Hindlimb muscle (tissue), 1 donor: ENCODE results near the gene RAB11FIP3. TPM values are rescaled to one million over a fixed set of nuclear protein-coding genes. Genes with fewer than 3 reads are reported as not detected.
A peak's percentile ranks its signal among the peaks of the same experiment; 100 is the strongest.
"Not testable (repeated sequence)": the region's sequence is repeated elsewhere in the genome, so short reads cannot be mapped to it uniquely, and the experiment has no call there.

ENCODE experiments used
- DNase-seq: peaks from one replicate; pipeline ENCODE4 v3.0.0-alpha.2; 2013
- polyA plus RNA-seq: library from polyadenylated mRNA; unstranded; fragments of 120-200 nt; gene quantifications from one replicate; pipeline ENCODE4 v1.2.1, GENCODE V29; 2013; ENCODE audit not compliant: insufficient read length

The RAB11FIP3 gene, protein sequence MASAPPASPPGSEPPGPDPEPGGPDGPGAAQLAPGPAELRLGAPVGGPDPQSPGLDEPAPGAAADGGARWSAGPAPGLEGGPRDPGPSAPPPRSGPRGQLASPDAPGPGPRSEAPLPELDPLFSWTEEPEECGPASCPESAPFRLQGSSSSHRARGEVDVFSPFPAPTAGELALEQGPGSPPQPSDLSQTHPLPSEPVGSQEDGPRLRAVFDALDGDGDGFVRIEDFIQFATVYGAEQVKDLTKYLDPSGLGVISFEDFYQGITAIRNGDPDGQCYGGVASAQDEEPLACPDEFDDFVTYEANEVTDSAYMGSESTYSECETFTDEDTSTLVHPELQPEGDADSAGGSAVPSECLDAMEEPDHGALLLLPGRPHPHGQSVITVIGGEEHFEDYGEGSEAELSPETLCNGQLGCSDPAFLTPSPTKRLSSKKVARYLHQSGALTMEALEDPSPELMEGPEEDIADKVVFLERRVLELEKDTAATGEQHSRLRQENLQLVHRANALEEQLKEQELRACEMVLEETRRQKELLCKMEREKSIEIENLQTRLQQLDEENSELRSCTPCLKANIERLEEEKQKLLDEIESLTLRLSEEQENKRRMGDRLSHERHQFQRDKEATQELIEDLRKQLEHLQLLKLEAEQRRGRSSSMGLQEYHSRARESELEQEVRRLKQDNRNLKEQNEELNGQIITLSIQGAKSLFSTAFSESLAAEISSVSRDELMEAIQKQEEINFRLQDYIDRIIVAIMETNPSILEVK
- 30.0 TPM for polyA plus RNA-seq

DNA sequence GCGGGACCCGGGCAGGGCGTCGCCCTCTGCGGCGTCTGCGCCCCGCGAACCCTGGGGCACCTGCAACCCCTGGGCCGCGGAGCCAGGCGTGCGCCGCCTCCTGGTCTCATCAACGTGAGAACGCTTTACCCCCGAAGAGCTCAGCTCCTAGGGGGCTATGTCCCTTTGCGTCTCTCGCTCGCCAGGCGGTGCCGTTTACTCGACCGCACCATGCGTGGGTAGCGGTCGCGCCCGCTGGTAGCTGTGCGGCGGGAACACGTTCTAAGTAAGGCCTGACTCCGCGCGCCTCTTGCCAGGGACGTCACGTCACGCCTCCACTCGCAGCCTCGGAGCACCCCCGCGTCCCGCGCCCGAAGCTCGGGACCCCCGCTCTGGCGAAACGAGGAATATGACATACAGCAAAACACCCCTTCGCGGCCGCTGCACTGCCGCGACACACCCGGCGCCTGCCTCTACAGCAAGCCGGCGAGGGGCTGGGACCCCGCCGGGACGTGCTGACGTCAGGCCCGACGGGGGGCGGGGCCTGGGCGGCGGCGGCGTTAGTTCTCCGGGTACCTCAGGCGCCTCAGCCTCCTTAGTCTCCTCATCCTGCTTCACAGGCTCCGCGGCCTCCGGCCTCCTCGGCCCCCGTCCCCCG is at the start of gene RAB11FIP3:
Gene RAB11FIP3 (plus strand): TSS at position 568 of the 637 bp plus-strand sequence. CDS start 358 bp downstream, outside the sequence.
- peak; percentile 84 for DNase-seq

DNA sequence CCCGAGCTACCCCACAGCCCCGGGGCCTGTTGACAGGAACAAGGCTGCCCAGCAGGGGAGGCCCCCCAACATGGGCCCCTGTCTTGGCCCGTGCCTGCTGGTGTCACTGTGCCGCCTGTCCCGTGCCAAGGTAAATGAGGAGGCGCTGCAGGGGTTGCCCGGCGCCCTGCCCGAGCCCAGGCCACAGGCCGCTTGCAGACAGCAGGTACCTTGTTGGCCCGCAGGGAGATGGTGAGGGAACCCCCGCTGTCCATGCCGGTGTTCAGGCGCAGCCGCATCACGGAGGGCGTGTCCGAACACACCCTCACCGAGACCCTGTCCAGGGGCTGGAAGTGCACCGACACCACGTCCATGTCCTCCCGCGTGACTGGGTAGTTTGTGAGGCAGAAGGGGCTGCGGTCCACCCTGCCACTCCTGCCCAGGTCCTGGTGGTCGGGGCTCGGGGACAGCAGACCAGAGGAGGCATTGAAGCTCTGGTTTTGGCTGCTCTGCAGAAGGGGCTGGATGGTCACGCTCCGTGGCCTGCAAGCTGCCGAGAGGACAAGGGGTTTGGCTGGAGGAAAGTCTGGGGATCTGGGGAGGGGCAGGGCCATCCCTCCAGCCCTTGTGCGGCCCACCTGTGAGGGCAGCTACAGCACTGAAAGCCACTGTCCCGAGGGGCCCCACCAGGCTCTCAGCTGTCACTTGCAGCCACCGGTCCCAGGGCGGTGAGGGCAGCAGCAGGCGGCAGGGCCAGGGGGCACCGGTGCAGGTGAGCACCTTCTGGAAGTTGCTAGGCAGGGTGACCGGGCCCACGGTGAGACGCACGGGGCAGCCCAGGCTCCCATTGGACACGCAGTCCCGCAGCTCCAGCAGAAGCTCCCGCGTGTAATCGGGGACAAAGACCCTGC is 49.3 kb upstream of the RAB11FIP3 start:
- DNase-seq = no peak

DNA sequence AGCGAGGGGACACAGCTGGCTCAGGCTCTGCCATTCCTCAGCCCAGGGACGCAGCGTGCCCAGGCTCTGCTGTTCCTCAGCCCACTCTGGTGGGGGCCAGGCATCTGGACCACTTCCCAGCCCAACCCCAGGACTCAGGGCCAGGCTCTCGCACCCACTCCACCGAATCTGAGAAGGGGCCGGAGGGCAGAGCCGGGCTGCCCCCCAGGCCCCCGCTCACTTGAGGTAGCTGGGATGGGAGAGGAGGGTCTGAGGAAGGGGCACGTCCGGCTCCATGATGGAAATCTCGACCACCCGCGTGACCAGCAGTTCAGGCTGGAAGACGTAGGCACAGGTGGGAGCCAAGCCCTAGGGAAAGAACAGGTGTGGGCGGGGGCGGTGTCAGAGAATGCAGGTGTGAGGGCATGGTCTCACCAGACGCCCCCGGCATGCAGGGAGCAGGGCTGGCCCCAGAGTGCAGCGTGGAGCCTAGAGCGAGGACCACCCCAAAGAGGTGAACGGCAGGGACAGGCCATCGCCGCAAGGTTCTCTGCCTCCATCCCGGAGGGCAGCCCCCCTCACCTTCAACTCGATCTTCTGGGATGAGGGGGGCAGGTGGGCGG is 48.5 kb upstream of the RAB11FIP3 start:
- no peak for DNase-seq

DNA sequence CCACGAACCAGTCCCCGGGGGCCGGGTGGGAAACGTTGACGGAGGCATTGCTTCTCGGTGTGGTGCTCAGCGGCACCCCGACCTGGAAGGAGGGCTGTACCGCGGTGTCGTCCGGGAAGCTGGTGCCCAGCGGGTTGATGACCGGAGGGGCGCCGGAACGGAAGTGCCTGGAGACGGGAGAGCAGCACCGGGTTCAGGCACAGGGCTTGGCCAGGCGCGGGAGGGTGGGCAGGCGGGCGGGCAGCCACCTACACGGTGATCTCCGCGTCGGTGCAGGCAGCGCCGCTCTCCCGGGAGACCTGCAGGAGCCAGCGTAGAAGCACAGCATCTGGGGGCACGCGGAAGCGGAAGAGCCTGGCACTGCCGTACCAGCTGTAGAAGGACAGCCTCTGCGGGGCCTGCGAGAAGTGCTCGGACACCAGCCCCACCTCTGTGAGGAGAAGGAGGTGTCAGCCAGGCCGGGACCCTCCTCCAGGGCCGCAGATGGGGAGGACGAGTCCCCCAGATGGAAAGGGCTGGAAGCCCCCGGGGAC is 48.0 kb upstream of the RAB11FIP3 start:
- DNase-seq = no peak

DNA sequence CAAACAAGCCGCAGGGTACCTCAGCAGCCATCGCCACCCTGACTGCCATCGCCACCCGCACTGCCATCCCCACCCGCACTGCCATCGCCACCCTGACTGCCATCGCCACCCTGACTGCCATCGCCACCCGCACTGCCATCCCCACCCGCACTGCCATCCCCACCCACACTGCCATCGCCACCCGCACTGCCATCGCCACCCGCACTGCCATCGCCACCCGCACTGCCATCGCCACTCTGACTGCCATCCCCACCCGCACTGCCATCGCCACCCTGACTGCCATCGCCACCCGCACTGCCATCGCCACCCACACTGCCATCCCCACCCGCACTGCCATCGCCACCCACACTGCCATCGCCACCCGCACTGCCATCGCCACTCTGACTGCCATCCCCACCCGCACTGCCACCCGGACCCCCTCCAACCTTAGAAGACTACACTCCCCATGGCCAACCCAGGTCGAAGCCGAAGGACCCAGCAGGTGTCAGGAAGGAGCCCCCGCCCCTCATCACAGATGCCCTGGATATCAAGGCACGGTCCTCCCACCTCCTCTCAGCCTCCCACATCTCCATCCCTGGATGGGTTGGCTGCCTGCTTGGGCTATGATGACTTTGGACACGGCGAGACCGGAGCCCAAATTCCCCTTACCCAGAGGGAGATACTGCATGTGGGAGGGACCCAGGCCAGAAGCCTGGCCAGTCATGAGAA is 47.2 kb upstream of the RAB11FIP3 start:
- not testable (repeated sequence) for DNase-seq

DNA sequence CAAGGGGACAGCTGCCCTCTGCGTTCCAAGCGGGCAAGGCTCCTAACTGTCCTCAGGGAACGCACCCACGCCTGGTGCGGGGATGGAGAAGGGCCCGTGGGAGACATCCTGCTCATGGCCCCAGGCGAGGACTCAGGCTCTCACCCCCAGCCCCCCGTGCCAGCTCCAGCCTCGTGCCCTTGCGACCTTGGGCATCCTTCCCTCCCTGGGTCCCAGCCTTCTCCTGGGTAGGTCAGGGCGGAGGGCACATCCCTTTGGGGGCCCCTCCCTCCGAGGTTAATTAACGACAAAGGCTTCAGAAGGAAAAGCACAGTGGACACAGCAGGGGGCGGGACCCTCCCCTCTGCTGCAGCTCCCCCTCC is 46.6 kb upstream of the RAB11FIP3 start:
- no peak for DNase-seq

- no peak for DNase-seq
Measured at GRCh38 chr16:379183-379960, 46.1 kb upstream of the RAB11FIP3 start.

GRCh38 chr16:379961-380761 is 45.3 kb upstream of the RAB11FIP3 start:
- no peak for DNase-seq

DNA sequence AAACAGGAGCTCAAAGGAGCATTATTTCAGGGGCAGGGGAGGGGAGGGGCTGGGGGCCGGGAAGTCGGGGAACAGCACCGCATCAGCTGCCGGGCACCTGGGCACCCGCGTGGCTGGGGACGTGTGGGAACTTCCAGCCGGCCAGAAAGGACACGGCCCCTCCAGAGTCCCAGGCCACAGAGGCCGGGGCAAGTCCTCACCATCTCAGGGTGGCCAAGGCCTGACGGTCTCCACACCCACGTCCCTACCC is 44.8 kb upstream of the RAB11FIP3 start:
- no peak for DNase-seq

- no peak for DNase-seq
Measured at GRCh38 chr16:381012-381788, 44.2 kb upstream of the RAB11FIP3 start.

GRCh38 chr16:381789-382717 is 43.4 kb upstream of the RAB11FIP3 start, which contains the start of gene PGAP6:
PGAP6 (minus strand) TSS chr16:381978; CDS start chr16:381821, 157 bp downstream.
- DNase-seq = peak; percentile 57

DNA sequence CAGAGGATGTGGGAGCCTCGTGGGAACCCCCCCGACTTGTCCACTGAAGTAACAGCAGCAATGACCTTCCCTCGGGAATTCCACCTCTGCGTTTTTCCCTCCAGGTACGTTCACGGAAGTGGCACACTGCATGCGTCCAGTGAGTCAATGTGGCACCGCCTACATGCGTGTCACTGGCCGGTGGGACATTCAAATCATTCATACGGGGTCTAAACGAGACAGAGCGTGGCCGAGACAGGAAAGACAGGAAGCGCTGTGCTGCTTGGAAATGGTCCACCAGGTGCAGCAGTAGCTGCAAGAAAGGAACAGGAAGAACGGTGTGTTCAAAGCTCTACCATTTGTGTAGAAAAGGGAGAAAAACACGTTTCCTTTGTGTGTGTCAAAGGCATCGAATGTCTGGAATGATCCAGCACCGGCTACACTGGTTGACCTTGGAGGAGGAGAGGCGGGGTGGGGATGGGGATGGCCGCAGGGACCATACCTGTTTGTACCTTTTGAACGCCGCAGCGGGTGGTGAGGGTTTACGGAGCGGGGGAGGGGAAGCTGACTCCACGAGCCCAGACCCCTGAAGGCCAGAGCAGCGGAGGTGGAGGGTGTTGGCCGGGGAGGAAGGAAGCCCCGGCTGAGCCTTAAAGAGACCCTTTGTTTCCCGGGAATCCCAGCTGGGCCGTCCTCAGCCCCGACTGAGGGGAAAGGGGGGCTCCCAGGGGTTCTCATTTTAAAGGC is 42.0 kb upstream of the RAB11FIP3 start:
- DNase-seq = no peak

DNA sequence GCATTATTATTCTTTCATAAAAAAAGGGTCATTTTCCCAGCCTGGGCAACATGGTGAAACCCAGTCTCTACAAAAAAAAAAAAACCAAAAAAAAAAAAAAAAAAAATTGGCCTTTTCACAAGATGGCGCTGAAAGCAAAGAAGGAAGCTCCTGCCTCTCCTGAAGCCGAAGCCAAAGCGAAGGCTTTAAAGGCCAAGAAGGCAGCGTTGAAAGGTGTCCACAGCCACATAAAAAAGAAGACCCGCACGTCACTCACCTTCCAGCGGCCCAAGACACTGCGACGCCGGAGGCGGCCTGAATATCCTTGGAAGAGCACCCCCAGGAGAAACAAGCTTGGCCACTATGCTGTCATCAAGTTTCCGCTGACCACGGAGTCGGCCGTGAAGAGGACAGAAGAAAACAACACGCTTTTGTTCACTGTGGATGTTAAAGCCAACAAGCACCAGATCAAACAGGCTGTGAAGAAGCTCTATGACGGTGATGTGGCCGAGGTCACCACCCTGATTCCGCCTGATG is 38.8 kb upstream of the RAB11FIP3 start:
- no peak for DNase-seq

DNA sequence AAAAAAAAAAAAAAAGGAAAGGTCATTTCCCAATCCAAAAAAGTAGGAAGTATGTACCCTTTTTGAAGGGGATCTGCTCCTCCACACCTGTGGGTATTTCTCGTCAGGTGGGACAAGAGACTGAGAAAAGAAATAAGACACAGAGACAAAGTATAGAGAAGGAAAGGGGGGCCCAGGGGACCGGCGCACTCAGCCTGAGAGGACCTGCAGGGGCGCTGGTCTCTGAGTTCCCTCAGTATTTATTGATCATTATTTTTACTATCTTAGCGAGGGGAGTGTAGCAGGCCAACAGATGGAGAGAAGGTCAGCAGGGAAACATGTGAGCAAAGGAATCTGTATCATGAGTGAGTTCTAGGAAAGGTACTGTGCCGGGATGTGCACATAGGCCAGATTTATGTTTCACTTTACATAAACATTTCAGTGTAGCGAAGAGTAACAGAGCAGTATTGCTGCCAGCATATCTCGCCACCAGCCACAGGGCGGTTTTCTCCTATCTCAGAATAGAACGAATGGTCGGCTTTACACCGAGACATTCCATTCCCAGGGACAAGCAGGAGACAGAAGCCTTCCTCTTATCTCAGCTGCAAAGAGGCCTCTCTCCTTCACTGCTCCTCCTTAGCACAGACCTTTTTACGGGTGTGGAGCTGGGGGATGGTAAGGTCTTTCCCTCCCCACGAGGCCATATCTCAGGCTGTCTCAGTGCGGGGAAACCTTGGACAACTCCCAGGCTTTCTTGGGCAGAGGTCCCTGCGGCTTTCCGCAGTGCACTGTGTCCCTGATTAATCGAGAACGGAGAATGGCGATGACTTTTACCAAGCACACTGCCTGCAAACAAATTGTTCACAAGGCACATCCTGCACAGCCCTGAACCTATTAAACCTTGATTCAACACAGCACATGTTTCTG is 37.4 kb upstream of the RAB11FIP3 start:
- DNase-seq = not testable (repeated sequence)

DNA sequence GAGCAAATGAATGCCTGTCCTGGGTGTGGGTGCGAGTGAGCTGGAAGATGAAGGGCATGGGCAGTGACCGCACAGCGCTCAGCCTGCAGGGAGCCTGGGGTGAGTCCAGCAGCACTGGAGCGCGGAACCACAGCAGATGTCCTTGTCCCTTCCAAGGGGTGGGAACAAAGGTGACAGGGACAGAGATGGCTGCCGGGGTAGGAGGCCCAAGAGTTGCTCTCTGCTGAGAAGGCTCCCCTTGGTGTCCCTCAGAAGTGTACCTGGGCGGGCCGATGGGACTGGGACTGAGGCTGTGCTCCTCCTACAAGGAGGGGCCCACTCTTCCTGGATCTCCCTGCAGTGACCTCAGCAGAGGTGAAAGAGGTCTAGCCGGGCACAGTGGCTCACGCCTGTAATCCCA is 36.1 kb upstream of the RAB11FIP3 start:
- no peak for DNase-seq
